ENCODE results near the gene SIK3. TPM values are rescaled to one million over a fixed set of nuclear protein-coding genes. Genes with fewer than 3 reads are reported as not detected.

SIK3 gene
- total RNA-seq, 4 donors from 2014 or later, result 31.7 to 56.1 (median 45.3) TPM

DNA sequence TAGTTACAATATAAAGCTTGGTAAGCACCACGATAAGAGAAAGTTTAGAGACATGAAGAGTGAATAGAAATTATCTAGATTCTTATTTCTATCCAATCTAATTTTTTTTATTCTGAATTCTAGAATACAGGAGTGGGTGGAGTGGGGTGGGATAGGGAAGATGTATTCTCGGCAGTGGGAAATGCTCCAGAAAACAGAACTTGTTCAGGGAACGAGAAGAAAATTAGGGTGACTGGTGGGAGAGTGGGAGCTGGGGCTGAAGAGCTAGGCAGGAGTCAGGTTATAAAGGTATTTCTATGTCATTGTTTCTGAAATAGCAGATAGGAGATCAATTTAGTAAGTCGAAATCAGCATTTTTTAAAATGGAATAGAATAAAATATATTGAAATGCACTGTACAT lies 207.6 kb downstream of the SIK3 start:
- H3K27ac ChIP-seq, result peak overlapping the region in 1 of 4 donors; percentile 2
- H3K36me3 ChIP-seq, result peaks cover 0 to 40% of the 10 kb centered on the region in 2 donors
- 91 to 95% methylated on average over 4 of the region's 4 CpGs for WGBS, 2 donors (ENCODE audit: low coverage in 1 of 2)
- H3K9me3 ChIP-seq, result no peaks in the 10 kb centered on the region
- H3K4me3 ChIP-seq, result no peak overlapping the region
- peaks cover 8 to 41% (median 11%) of the 10 kb centered on the region in 3 donors for H3K4me1 ChIP-seq
- TF ChIP-seq POLR2AphosphoS5 (IDR thresholded peaks at IDR 0.05) (no peak), CTCF (IDR thresholded peaks at IDR 0.05) (no peak), EP300 (IDR thresholded peaks at IDR 0.05) (no peak)
- no peak for ATAC-seq
- no peaks in the 10 kb centered on the region for H3K27me3 ChIP-seq

- 71 to 81% methylated on average over 2 of the region's 2 CpGs for WGBS, 2 donors (ENCODE audit: low coverage in 1 of 2)
- no peak for TF ChIP-seq POLR2A (IDR thresholded peaks at IDR 0.05)
- TF ChIP-seq CTCF (IDR thresholded peaks at IDR 0.05), result no peak
- no peak for TF ChIP-seq EP300 (IDR thresholded peaks at IDR 0.05)
- TF ChIP-seq POLR2AphosphoS5 (IDR thresholded peaks at IDR 0.05), result no peak
- no peaks in the 10 kb centered on the region for H3K9me3 ChIP-seq
- peaks cover 9 to 46% (median 11%) of the 10 kb centered on the region in 3 donors for H3K4me1 ChIP-seq
- no peak overlapping the region for H3K4me3 ChIP-seq
- peak overlapping the region in 1 of 4 donors; percentile 2 for H3K27ac ChIP-seq
- H3K36me3 ChIP-seq, result peaks cover 0 to 35% of the 10 kb centered on the region in 2 donors
- H3K27me3 ChIP-seq, result no peaks in the 10 kb centered on the region
- ATAC-seq, result no peak
Observed at GRCh38 chr11:116890193-116890592, 208.0 kb downstream of the SIK3 start.

GRCh38 chr11:116888884-116889549 lies 209.2 kb downstream of the SIK3 start:
- peaks cover 9 to 41% (median 11%) of the 10 kb centered on the region in 3 donors for H3K4me1 ChIP-seq
- TF ChIP-seq EP300 (IDR thresholded peaks at IDR 0.05) (no peak), CTCF (IDR thresholded peaks at IDR 0.05) (no peak), POLR2AphosphoS5 (IDR thresholded peaks at IDR 0.05) (no peak), POLR2A (IDR thresholded peaks at IDR 0.05) (no peak)
- H3K36me3 ChIP-seq, result peaks cover 0 to 35% of the 10 kb centered on the region in 2 donors
- no peaks in the 10 kb centered on the region for H3K27me3 ChIP-seq
- H3K4me3 ChIP-seq, result no peak overlapping the region
- 70 to 100% methylated on average over 2 of the region's 3 CpGs for WGBS, 2 donors (ENCODE audit: low coverage in 1 of 2)
- no peaks in the 10 kb centered on the region for H3K9me3 ChIP-seq
- no peak for ATAC-seq
- H3K27ac ChIP-seq, result peak overlapping the region in 3 of 4 donors; percentile 50 to 81 (median 71)

DNA sequence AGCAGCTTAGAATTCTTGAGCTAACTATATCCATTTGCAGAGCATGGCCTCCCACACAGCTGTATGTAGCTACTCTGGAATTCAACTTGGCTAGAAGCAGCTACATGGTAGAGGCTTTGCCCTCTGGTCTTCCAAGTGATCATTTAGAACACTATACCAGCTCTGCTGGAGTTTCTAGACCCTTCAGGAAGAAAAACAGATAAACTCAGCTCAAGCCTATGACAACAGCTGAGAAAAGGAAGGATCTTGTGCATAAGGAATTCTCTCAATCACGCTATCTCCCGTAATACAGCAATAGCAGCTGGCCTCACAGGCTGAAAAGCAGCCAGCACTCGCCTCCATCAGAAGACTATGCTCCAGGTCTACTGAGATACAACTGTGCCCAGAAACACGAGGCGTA lies 210.2 kb downstream of the SIK3 start:
- Histone ChIP-seq H3K27ac (peak overlapping the region in 3 of 4 donors; percentile 50 to 81 (median 71)), H3K27me3 (no peaks in the 10 kb centered on the region), H3K9me3 (no peaks in the 10 kb centered on the region), H3K4me1 (peaks cover 9 to 37% (median 11%) of the 10 kb centered on the region in 3 donors), H3K36me3 (peaks cover 0 to 25% of the 10 kb centered on the region in 2 donors), H3K4me3 (no peak overlapping the region)
- no peak for ATAC-seq
- TF ChIP-seq POLR2A (IDR thresholded peaks at IDR 0.05), result no peak
- no peak for TF ChIP-seq EP300 (IDR thresholded peaks at IDR 0.05)
- TF ChIP-seq POLR2AphosphoS5 (IDR thresholded peaks at IDR 0.05), result no peak
- TF ChIP-seq CTCF (IDR thresholded peaks at IDR 0.05), result no peak
- WGBS, 2 donors (ENCODE audit: low coverage in 1 of 2), result 60 to 73% methylated on average over 3 to 5 of the region's 5 CpGs

Measured in gastroesophageal sphincter (tissue), 4 donors.